HepG2 (cell line): Measurements from ENCODE around the gene GNAI2. TPM values are rescaled to one million over a fixed set of nuclear protein-coding genes. Genes with fewer than 3 reads are reported as not detected.
A peak's percentile ranks its signal among the peaks of the same experiment; 100 is the strongest.

Experiments used
- CCAR2 ChIP-seq: fragments of 200-400 bp; formaldehyde crosslinking; optimal IDR thresholded peaks from 2 replicates; pipeline ENCODE3; 2018; ENCODE audit warnings: low read depth, mild to moderate bottlenecking, low read length, moderate library complexity
- EP300 ChIP-seq, 3 experiments: sonication (generic) in 1 of 3; formaldehyde crosslinking in 1 of 3; IDR thresholded peaks; 2 replicates each; pipeline versions ENCODE4 v1.5.1 to v1.6.1; 2011 to 2020; ENCODE audit warnings: low read depth in 2 of 3, low read length in 2 of 3, borderline replicate concordance in 1 of 3, improper control_type of control experiment in 1 of 3, mild to moderate bottlenecking in 1 of 3, missing genetic modification reagents in 1 of 3, moderate library complexity in 1 of 3
- ESRRA ChIP-seq: sonication (generic); formaldehyde crosslinking; IDR thresholded peaks from 2 replicates; pipeline ENCODE4 v1.5.1; 2020; ENCODE audit warnings: mild to moderate bottlenecking, low read depth, missing genetic modification reagents
- ETS1 ChIP-seq: sonication (generic); formaldehyde crosslinking; IDR thresholded peaks from 2 replicates; pipeline ENCODE4 v1.4.0; 2020; ENCODE audit warnings: missing genetic modification reagents
- FLYWCH1 ChIP-seq: sonication (generic); formaldehyde crosslinking; IDR thresholded peaks from 2 replicates; pipeline ENCODE4 v1.8.1; 2023; ENCODE audit warnings: mild to moderate bottlenecking, missing genetic modification reagents
- HIVEP1 ChIP-seq: sonication (generic); formaldehyde crosslinking; IDR thresholded peaks from 2 replicates; pipeline ENCODE4 v1.4.0; 2020; ENCODE audit warnings: mild to moderate bottlenecking, missing genetic modification reagents
- HOXA9 ChIP-seq: sonication (generic); formaldehyde crosslinking; IDR thresholded peaks from 2 replicates; pipeline ENCODE4 v1.8.1; 2022; ENCODE audit warnings: missing genetic modification reagents, mild to moderate bottlenecking, moderate library complexity, borderline replicate concordance
- JUND ChIP-seq: sonication (generic); formaldehyde crosslinking; IDR thresholded peaks from 2 replicates; pipeline ENCODE4 v1.8.0; 2022; ENCODE audit warnings: mild to moderate bottlenecking, missing genetic modification reagents
- MIXL1 ChIP-seq: IDR thresholded peaks from 2 replicates; pipeline ENCODE4 v1.6.1; 2016
- MTA1 ChIP-seq: sonication (generic); formaldehyde crosslinking; IDR thresholded peaks from 2 replicates; pipeline ENCODE4 v1.4.0; 2020; ENCODE audit warnings: missing genetic modification reagents, mild to moderate bottlenecking, borderline replicate concordance
- MTF1 ChIP-seq: sonication (generic); formaldehyde crosslinking; IDR thresholded peaks from 2 replicates; pipeline ENCODE4 v1.5.0; 2020; ENCODE audit warnings: missing genetic modification reagents
- SMAD9 ChIP-seq: sonication (generic); formaldehyde crosslinking; IDR thresholded peaks from 2 replicates; pipeline ENCODE4 v1.5.1; 2020; ENCODE audit warnings: mild to moderate bottlenecking, missing genetic modification reagents
- SNAI1 ChIP-seq: sonication (generic); formaldehyde crosslinking; IDR thresholded peaks from 2 replicates; pipeline ENCODE4 v1.5.0; 2020; ENCODE audit warnings: mild to moderate bottlenecking, missing genetic modification reagents, borderline replicate concordance
- SYNCRIP ChIP-seq: fragments of 200-400 bp; formaldehyde crosslinking; IDR thresholded peaks from 2 replicates; pipeline ENCODE4 v1.6.1; 2018; ENCODE audit warnings: mild to moderate bottlenecking, low read depth, low read length; ENCODE audit not compliant: insufficient read depth
- TFE3 ChIP-seq: IDR thresholded peaks from 2 replicates; pipeline ENCODE4 v1.6.1; 2016
- TOPORS ChIP-seq: sonication (generic); formaldehyde crosslinking; IDR thresholded peaks from 2 replicates; pipeline ENCODE4 v1.8.0; 2023; ENCODE audit warnings: mild to moderate bottlenecking, missing genetic modification reagents
- ZBTB42 ChIP-seq: sonication (generic); formaldehyde crosslinking; IDR thresholded peaks from 2 replicates; pipeline ENCODE4 v1.5.0; 2020; ENCODE audit warnings: mild to moderate bottlenecking, missing genetic modification reagents
- ZFP90 ChIP-seq: sonication (generic); formaldehyde crosslinking; IDR thresholded peaks from 2 replicates; pipeline ENCODE4 v1.8.0; 2022; ENCODE audit warnings: missing genetic modification reagents, mild to moderate bottlenecking, inconsistent platforms, borderline replicate concordance
- ZNF296 ChIP-seq: sonication (generic); formaldehyde crosslinking; conservative IDR thresholded peaks from 2 replicates; pipeline ENCODE4 v1.5.0; 2020; ENCODE audit warnings: mild to moderate bottlenecking, missing genetic modification reagents
- ZNF329 ChIP-seq: sonication (generic); formaldehyde crosslinking; IDR thresholded peaks from 2 replicates; pipeline ENCODE4 v1.9.0; 2021; ENCODE audit warnings: low read depth, mild to moderate bottlenecking, missing genetic modification reagents
- ZNF343 ChIP-seq: sonication (generic); formaldehyde crosslinking; IDR thresholded peaks from 2 replicates; pipeline ENCODE4 v1.4.0; 2020; ENCODE audit warnings: mild to moderate bottlenecking, missing genetic modification reagents
- ZNF460 ChIP-seq: sonication (generic); formaldehyde crosslinking; IDR thresholded peaks from 2 replicates; pipeline ENCODE4 v1.5.1; 2020; ENCODE audit warnings: missing genetic modification reagents, mild to moderate bottlenecking, borderline replicate concordance
- ZNF556 ChIP-seq: sonication (generic); formaldehyde crosslinking; IDR thresholded peaks from 2 replicates; pipeline ENCODE4 v1.4.0; 2020; ENCODE audit warnings: mild to moderate bottlenecking, missing genetic modification reagents, borderline replicate concordance
- ZSCAN31 ChIP-seq: sonication (generic); formaldehyde crosslinking; IDR thresholded peaks from 2 replicates; pipeline ENCODE4 v1.5.0; 2020; ENCODE audit warnings: low read depth, mild to moderate bottlenecking, missing genetic modification reagents
- polyA plus RNA-seq, 8 experiments: library from polyadenylated mRNA; depleted of rRNA in 3 of 8; stranded (reverse) in 7 of 8; unstranded in 1 of 8; fragments of >200 nt; fragmentation: Illumina TruSeq in 4 of 8; extraction: Trizol in 4 of 8; gene quantifications; 2 replicates each; pipeline versions ENCODE4 v1.2.1 to v1.2.3, GENCODE V29; 2011 to 2016; ENCODE audit warnings: low read depth in 4 of 8, missing spikeins in 1 of 8, mixed read lengths in 1 of 8; ENCODE audit not compliant: insufficient read depth in 1 of 8
- total RNA-seq, 5 experiments: library from RNA; depleted of rRNA; stranded (reverse); fragments of >200 nt; fragmentation: Illumina TruSeq; extraction: Trizol; gene quantifications; 2 replicates each; pipeline ENCODE4 v1.2.3, GENCODE V29; 2016; ENCODE audit warnings: low read depth in 1 of 5
- TF ChIP-seq, protein P1 (sequence below): sonication (generic); formaldehyde crosslinking; IDR thresholded peaks from 2 replicates; pipeline ENCODE4 v1.8.0; 2022; ENCODE audit warnings: mild to moderate bottlenecking, missing genetic modification reagents

GNAI2 gene
- total and polyA plus RNA-seq, 2 of the 13 experiments (the other 11 are each of a cell fraction or from before 2014, with no cell fraction given): 51.1 to 66.2 TPM

DNA sequence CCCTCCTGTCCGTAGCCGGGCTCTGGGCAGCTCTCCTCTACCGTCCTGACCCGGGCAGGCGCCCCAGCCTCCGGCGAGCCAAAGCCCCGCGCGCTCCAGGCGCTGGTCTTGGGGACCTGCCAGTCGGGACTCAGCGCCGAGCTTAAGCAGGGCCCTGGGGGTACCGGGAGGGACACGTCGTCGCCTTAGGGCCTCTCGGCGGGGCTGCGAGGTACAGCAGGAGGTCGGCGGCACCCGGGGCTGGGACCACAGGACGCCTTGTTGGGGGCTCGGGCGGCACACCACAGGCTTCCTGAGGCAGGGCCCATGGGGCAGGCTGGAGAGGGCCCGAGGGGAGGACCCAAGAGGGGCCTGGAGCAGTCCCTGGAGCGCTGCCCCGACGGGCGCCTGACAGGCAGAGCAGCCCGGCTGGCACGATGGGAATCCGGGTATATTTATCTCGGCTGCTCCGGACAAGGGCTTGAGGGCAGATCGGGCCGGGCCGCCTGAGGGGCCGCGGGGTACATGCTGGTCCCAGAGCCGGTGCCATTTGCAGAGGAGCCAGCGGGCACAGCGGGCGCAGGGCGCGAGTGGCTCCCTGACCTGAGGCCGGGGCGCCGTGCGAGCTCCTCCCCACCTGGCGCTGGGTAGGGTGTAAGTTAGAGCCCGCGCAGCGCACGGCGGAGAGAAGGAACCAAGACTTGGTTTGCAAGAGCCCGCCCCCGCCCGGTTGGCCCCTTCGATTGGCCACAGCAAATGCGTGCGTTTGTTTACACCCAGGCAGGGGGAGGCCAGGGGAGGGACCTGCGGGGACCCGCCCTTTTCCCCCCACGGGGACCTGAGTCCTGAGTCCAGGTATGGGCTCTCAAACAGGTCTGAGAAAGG lies 30.4 kb upstream of the GNAI2 start (continued):
- no peak for TF ChIP-seq SMAD9 (CRISPR knock-in tag)
- TF ChIP-seq, protein P1, sequence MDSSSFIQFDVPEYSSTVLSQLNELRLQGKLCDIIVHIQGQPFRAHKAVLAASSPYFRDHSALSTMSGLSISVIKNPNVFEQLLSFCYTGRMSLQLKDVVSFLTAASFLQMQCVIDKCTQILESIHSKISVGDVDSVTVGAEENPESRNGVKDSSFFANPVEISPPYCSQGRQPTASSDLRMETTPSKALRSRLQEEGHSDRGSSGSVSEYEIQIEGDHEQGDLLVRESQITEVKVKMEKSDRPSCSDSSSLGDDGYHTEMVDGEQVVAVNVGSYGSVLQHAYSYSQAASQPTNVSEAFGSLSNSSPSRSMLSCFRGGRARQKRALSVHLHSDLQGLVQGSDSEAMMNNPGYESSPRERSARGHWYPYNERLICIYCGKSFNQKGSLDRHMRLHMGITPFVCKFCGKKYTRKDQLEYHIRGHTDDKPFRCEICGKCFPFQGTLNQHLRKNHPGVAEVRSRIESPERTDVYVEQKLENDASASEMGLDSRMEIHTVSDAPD (CRISPR knock-in tag): no peak
- peak; percentile 32; the same call in 1 of the 2 replicates for TF ChIP-seq MTF1 (CRISPR knock-in tag)
- no peak for TF ChIP-seq FLYWCH1 (CRISPR knock-in tag)
- no peak for TF ChIP-seq MIXL1 (CRISPR knock-in tag)
- TF ChIP-seq ZNF556 (CRISPR knock-in tag): no peak
- no peak for TF ChIP-seq TFE3
- peak; percentile 74 for TF ChIP-seq HIVEP1 (CRISPR knock-in tag)
- TF ChIP-seq EP300 (IDR thresholded peaks at IDR 0.05; ENCODE audit: low read depth in 2 of 2, low read length in 2 of 2): 0 out of 4 replicates have a peak, but pooled peaks of 1 of the 2 experiments have one; percentile 24
- TF ChIP-seq EP300 (CRISPR knock-in tag; IDR thresholded peaks at IDR 0.05; ENCODE audit: borderline replicate concordance): no peak
- TF ChIP-seq MTA1 (CRISPR knock-in tag): 0 out of 2 replicates have a peak, but pooled peaks have one; percentile 24
- TF ChIP-seq ETS1: no peak
- no peak for TF ChIP-seq TOPORS (CRISPR knock-in tag)
- TF ChIP-seq JUND (CRISPR knock-in tag): no peak
- no peak for TF ChIP-seq HOXA9 (CRISPR knock-in tag)
- no peak for TF ChIP-seq ZNF343 (CRISPR knock-in tag)
- no peak for TF ChIP-seq ZNF329 (CRISPR knock-in tag)
- no peak for TF ChIP-seq ZBTB42
- no peak for TF ChIP-seq ZNF296 (CRISPR knock-in tag)
- no peak; the same call in 1 of the 2 replicates for TF ChIP-seq ESRRA (CRISPR knock-in tag)
- peak; percentile 21; the same call in 1 of the 2 replicates for TF ChIP-seq ZNF460
- TF ChIP-seq ZFP90 (CRISPR knock-in tag): peak; percentile 44; the same call in 1 of the 2 replicates
- TF ChIP-seq ZSCAN31 (CRISPR knock-in tag): no peak; the same call in 1 of the 2 replicates
- no peak for TF ChIP-seq CCAR2
- TF ChIP-seq SYNCRIP: no peak
- TF ChIP-seq SNAI1 (CRISPR knock-in tag): 0 out of 2 replicates have a peak, but pooled peaks have one; percentile 16
